Calu3 (cell line): ENCODE data around the gene TNS1. TPM values are rescaled to one million over a fixed set of nuclear protein-coding genes. Genes with fewer than 3 reads are reported as not detected.

Experiments
- BruUV-seq: library from RNA; stranded (reverse); fragments of 400-500 nt; replicated peaks from 2 replicates; lab custom pipeline; 2021; lab: Mats Ljungman, UMichigan
- CTCF ChIA-PET: fragments of 300-600 bp; sonication (Branson Sonifier 250); formaldehyde crosslinking; loops from one replicate; lab custom pipeline; 2022; ENCODE audit warnings: antibody characterized with exemption; lab: Charles Lee
- DNase-seq: peaks from one replicate; pipeline ENCODE4 v3.0.0; 2022
- H3K27ac Mint-ChIP-seq: one replicate; pipeline ENCODE4 v1.8.0; 2022; ENCODE audit warnings: mixed read lengths; ENCODE audit not compliant: unreplicated experiment
- H3K27me3 Mint-ChIP-seq: one replicate; pipeline ENCODE4 v1.8.0; 2022; ENCODE audit warnings: mixed read lengths; ENCODE audit not compliant: unreplicated experiment
- H3K36me3 Mint-ChIP-seq: one replicate; pipeline ENCODE4 v1.8.0; 2022; ENCODE audit warnings: mild to moderate bottlenecking, moderate library complexity, mixed read lengths; ENCODE audit not compliant: insufficient read depth, unreplicated experiment
- H3K4me1 Mint-ChIP-seq: one replicate; pipeline ENCODE4 v1.8.0; 2022; ENCODE audit warnings: mild to moderate bottlenecking, low read depth, mixed read lengths; ENCODE audit not compliant: unreplicated experiment
- H3K4me3 Mint-ChIP-seq: one replicate; pipeline ENCODE4 v1.8.0; 2022; ENCODE audit warnings: mild to moderate bottlenecking, low read depth, moderate library complexity, mixed read lengths; ENCODE audit not compliant: unreplicated experiment
- H3K9me3 Mint-ChIP-seq: one replicate; pipeline ENCODE4 v1.8.0; 2022; ENCODE audit warnings: low read depth, mixed read lengths; ENCODE audit not compliant: unreplicated experiment
- CTCF ChIP-seq: fragments of 200-600 bp; IDR thresholded peaks from one replicate; pipeline ENCODE4 v1.8.0; 2022; ENCODE audit warnings: antibody characterized with exemption; ENCODE audit not compliant: unreplicated experiment
- intact Hi-C: fragments of 100-400 bp; cut with micrococcal nuclease; formaldehyde crosslinking; loops from one replicate; pipeline ENCODE4 v1.10.0; 2022; ENCODE audit not compliant: unreplicated experiment
- total RNA-seq: library from RNA; stranded (reverse); gene quantifications from 2 replicates; pipeline ENCODE4 v1.2.3, GENCODE V29; 2022

TNS1 gene
- total RNA-seq, 1 experiment from 2014 or later, result 2.2 TPM

- no peaks in the 10 kb centered on the region for H3K36me3 Mint-ChIP-seq
- no TSS peak for BruUV-seq
- no peaks in the 10 kb centered on the region for H3K4me1 Mint-ChIP-seq
- H3K27ac Mint-ChIP-seq, result no peak overlapping the region
- intact Hi-C loops, result no loop called here
- CTCF ChIA-PET, result interaction anchor here (0.6 kb wide), 1 partner anchor 37 kb away, joined by 3 read pairs; no protein-coding TSS in a partner anchor
- H3K27me3 Mint-ChIP-seq, result peaks cover 70% of the 10 kb centered on the region
- no peaks in the 10 kb centered on the region for H3K9me3 Mint-ChIP-seq
- H3K4me3 Mint-ChIP-seq, result no peak overlapping the region
- no peak for DNase-seq
- TF ChIP-seq CTCF, result no peak
Measured at GRCh38 chr2:217935901-217936684, 66.7 kb downstream of the TNS1 start.

GRCh38 chr2:217935235-217935879 lies 67.4 kb downstream of the TNS1 start:
- TF ChIP-seq CTCF, result no peak
- Mint-ChIP-seq H3K9me3 (no peaks in the 10 kb centered on the region), H3K27me3 (peaks cover 70% of the 10 kb centered on the region), H3K4me1 (no peaks in the 10 kb centered on the region), H3K27ac (no peak overlapping the region), H3K4me3 (no peak overlapping the region), H3K36me3 (no peaks in the 10 kb centered on the region)
- CTCF ChIA-PET, result no interaction called here
- DNase-seq, result no peak
- BruUV-seq, result no TSS peak
- intact Hi-C loops, result no loop called here

- no peak overlapping the region for H3K4me3 Mint-ChIP-seq
- DNase-seq, result no peak
- TF ChIP-seq CTCF, result no peak
- CTCF ChIA-PET, result interaction anchor here (0.9 to 1.5 kb wide), 2 partner anchors 32 to 59 kb away, joined by 3 read pairs; no protein-coding TSS in a partner anchor
- no TSS peak for BruUV-seq
- no peaks in the 10 kb centered on the region for H3K36me3 Mint-ChIP-seq
- no peaks in the 10 kb centered on the region for H3K9me3 Mint-ChIP-seq
- intact Hi-C loops, result no loop called here
- peaks cover 71% of the 10 kb centered on the region for H3K27me3 Mint-ChIP-seq
- H3K4me1 Mint-ChIP-seq, result no peaks in the 10 kb centered on the region
- H3K27ac Mint-ChIP-seq, result no peak overlapping the region
Measured at GRCh38 chr2:217934321-217935131, 68.3 kb downstream of the TNS1 start.

GRCh38 chr2:217933617-217933993 lies 69.2 kb downstream of the TNS1 start:
- peaks cover 71% of the 10 kb centered on the region for H3K27me3 Mint-ChIP-seq
- BruUV-seq, result no TSS peak
- H3K9me3 Mint-ChIP-seq, result no peaks in the 10 kb centered on the region
- DNase-seq, result no peak
- no peaks in the 10 kb centered on the region for H3K4me1 Mint-ChIP-seq
- no peak overlapping the region for H3K27ac Mint-ChIP-seq
- CTCF ChIA-PET, result interaction anchor here (0.9 to 1.5 kb wide), 2 partner anchors 32 to 60 kb away, joined by 3 read pairs; no protein-coding TSS in a partner anchor
- no peak overlapping the region for H3K4me3 Mint-ChIP-seq
- H3K36me3 Mint-ChIP-seq, result no peaks in the 10 kb centered on the region
- TF ChIP-seq CTCF, result no peak
- intact Hi-C loops, result no loop called here
